Cardiac muscle cell (in vitro differentiated cells and primary cell): ENCODE results near the gene LRRC45. TPM values are rescaled to one million over a fixed set of nuclear protein-coding genes. Genes with fewer than 3 reads are reported as not detected.

Experiments
- DNase-seq, 2 donors: peaks; one replicate each; pipeline versions ENCODE4 v3.0.0 to v3.0.0-alpha.2; 2010 to 2017; ENCODE audit warnings: low read depth in 1 of 2, low spot score in 1 of 2
- H3K27ac ChIP-seq: fragments of 200-600 bp; sonication (generic); 2 replicates; pipeline ENCODE4 v1.5.1; 2016
- H3K27me3 ChIP-seq: fragments of 200-600 bp; sonication (generic); 2 replicates; pipeline ENCODE4 v1.6.0; 2016; ENCODE audit warnings: control low read depth
- H3K36me3 ChIP-seq: fragments of 200-600 bp; sonication (generic); 2 replicates; pipeline ENCODE4 v1.5.1; 2016; ENCODE audit warnings: control low read depth
- H3K4me1 ChIP-seq: fragments of 200-600 bp; sonication (generic); 2 replicates; pipeline ENCODE4 v1.8.1; 2017; ENCODE audit warnings: low read depth, mild to moderate bottlenecking, mixed run types
- H3K4me3 ChIP-seq: fragments of 200-600 bp; sonication (generic); 2 replicates; pipeline ENCODE4 v1.5.1; 2016; ENCODE audit warnings: mild to moderate bottlenecking
- H3K9me3 ChIP-seq: fragments of 200-600 bp; sonication (generic); 2 replicates; pipeline ENCODE4 v1.5.1; 2017; ENCODE audit warnings: low read depth, mild to moderate bottlenecking, control low read depth
- polyA plus RNA-seq: library from polyadenylated mRNA; unstranded; fragments of >200 nt; fragmentation: Nextera tagmentation; extraction: Ambion mirVana; gene quantifications from 2 replicates; pipeline ENCODE4 v1.2.1, GENCODE V29; 2016
- total RNA-seq: library from RNA; depleted of rRNA; stranded (reverse); fragments of >200 nt; gene quantifications from 2 replicates; pipeline ENCODE4 v1.2.3, GENCODE V29; 2016
- TF ChIP-seq, protein P1 (sequence below): IDR thresholded peaks from 2 replicates; pipeline ENCODE4 v1.5.1; 2012; ENCODE audit warnings: low read depth, mild to moderate bottlenecking, low read length

LRRC45 gene
- total RNA-seq (36.5 and 43.3 TPM in 2 replicates), polyA plus RNA-seq (15.2 and 31.8 TPM in 2 replicates)

DNA sequence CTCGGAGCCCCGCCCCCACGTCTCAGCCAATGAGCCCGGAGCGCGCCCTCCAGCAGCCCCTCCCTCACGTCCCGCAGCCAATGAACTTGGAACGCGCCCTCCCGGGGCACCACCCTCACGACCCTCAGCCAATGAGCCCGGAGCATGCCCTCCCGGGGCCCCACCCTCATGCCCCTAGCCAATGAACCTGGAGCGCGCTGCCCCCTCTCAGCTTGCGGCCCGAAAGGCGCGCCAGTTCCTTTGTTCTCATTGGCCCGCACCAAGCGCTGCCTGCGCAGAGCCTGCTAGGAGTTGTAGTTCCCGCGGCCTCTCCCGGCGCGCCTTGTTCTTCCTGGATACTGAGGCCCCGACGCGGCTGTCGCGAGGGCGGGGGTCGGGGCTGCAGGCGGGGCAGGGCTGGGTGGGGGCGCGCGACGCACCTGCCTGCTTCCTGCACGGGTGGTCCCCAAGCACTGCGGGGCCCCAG, at the start of gene LRRC45:
Gene LRRC45 (plus strand): TSS at position 325 of the 466 bp plus-strand sequence. CDS start 339 bp downstream, outside the sequence.
- Histone ChIP-seq H3K4me3 (peak within 1 kb of the TSS; percentile 61), H3K27ac (no peak within 1 kb of the TSS), H3K9me3 (no peaks in the 10 kb centered on the region), H3K36me3 (no peaks in the 10 kb centered on the region), H3K4me1 (no peaks in the 10 kb centered on the region), H3K27me3 (no peaks in the 10 kb centered on the region)
- TF ChIP-seq, protein P1, sequence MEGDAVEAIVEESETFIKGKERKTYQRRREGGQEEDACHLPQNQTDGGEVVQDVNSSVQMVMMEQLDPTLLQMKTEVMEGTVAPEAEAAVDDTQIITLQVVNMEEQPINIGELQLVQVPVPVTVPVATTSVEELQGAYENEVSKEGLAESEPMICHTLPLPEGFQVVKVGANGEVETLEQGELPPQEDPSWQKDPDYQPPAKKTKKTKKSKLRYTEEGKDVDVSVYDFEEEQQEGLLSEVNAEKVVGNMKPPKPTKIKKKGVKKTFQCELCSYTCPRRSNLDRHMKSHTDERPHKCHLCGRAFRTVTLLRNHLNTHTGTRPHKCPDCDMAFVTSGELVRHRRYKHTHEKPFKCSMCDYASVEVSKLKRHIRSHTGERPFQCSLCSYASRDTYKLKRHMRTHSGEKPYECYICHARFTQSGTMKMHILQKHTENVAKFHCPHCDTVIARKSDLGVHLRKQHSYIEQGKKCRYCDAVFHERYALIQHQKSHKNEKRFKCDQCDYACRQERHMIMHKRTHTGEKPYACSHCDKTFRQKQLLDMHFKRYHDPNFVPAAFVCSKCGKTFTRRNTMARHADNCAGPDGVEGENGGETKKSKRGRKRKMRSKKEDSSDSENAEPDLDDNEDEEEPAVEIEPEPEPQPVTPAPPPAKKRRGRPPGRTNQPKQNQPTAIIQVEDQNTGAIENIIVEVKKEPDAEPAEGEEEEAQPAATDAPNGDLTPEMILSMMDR, result no peak
- DNase-seq, result peak; percentile 100

DNA sequence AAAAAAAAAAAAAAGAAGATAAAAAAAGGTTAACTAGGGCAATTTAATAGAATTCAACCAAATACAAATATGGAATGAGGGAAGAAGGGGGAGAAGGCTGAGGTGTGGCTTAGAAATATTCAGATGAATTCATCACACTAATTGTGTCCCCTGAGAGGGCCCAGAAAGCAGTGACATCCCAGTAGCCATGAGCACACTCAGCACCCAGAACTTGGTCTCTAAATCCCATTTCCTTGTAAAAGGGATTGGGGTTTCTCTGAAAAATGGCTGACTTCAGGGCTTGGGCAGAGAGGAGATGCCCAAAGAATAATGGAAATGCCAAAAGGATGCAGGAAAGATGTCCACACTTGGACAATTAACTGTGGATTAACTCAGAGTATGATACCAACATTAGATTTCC, 49.7 kb upstream of the LRRC45 start:
- no peak overlapping the region for H3K27ac ChIP-seq
- no peaks in the 10 kb centered on the region for H3K36me3 ChIP-seq
- H3K4me1 ChIP-seq, result peaks cover 2% of the 10 kb centered on the region
- TF ChIP-seq, protein P1, result no peak
- no peak for DNase-seq
- H3K27me3 ChIP-seq, result no peaks in the 10 kb centered on the region
- H3K4me3 ChIP-seq, result no peak overlapping the region
- H3K9me3 ChIP-seq, result no peaks in the 10 kb centered on the region

DNA sequence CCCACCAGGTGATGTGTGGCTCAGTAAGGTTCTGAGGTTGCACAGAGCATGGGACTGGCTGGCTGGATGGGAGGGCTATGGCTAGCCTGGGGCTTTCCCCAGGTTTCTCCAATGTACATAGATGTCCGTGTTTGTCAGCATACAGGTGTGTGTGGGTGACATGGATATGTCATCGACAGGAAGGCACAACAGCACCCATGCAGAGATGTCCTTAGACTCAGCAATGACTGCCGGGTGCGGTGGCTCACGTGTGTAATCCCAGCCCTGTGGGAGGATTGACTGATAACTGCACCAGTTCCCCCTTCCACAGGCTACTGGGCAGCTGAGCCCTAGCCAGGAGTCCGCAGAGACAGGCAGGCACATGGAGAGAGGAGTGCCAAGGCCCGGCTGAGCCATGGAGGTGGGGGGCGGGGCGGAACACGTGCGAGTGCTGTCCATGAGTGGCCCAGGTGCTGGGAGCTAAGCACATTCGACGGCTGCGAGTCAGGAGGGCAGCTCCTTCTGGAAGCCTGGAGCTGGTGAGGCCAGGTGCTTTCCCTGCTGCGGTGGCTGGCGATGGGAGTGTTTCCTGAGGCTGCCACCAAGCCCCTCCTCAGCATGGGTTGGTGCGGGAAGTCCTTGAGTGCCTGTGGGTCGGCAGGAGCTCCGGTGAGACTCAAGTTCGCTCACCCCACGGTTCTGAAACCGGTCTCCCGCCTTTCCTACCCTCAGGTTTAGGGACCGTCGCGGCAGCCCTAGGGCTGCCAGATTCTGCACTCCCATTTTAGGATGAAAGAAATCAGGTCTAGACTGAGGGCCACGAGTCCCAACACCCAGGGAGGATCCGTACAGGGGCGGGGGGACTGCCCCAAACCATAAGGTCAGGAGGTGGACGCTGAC, 46.5 kb upstream of the LRRC45 start:
- H3K4me1 ChIP-seq, result no peaks in the 10 kb centered on the region
- H3K9me3 ChIP-seq, result no peaks in the 10 kb centered on the region
- H3K27me3 ChIP-seq, result no peaks in the 10 kb centered on the region
- TF ChIP-seq, protein P1, result no peak
- peak overlapping the region; percentile 79 for H3K4me3 ChIP-seq
- no peak overlapping the region for H3K27ac ChIP-seq
- DNase-seq, result no peak
- no peaks in the 10 kb centered on the region for H3K36me3 ChIP-seq

DNA sequence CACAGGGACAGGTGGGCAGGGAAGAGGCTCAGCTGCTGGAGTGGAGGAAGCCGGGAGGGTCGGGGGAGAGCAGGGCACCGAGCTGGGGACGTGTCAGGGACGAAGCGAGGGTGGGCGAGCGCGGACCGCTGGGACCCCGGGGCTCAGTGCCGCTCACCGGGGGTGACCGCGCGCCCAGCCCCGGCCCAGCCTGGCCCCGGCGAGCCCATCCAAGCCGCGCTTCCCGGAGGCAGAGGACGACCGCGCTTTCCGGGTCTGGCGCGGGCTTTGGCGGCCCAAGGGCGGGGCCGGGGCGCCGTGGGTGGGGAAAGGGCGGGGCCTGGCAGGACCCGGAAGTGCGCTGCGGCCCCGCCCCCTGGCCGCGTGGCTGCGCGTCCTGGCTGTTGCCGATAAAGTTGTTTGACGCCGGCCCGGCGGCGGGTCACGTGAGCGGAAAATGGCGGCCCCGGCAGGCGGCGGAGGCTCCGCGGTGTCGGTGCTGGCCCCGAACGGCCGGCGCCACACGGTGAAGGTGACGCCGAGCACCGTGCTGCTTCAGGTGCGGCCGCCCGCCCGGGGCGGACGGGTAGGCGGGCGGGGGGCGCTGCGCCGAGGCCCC, 45.8 kb upstream of the LRRC45 start, which contains the start of gene ASPSCR1:
Gene ASPSCR1 (plus strand): TSS at position 419 of the 598 bp plus-strand sequence. CDS start 18 bp downstream, at position 437.
- peak; percentile 96 for DNase-seq
- peak within 1 kb of the TSS; percentile 91 for H3K27ac ChIP-seq
- H3K4me3 ChIP-seq, result peak within 1 kb of the TSS; percentile 79

More for the DNA sequence above, 45.8 kb upstream of the LRRC45 start, which contains the start of gene ASPSCR1:
- H3K4me1 ChIP-seq, result no peaks in the 10 kb centered on the region
- H3K27me3 ChIP-seq, result no peaks in the 10 kb centered on the region
- no peaks in the 10 kb centered on the region for H3K9me3 ChIP-seq
- H3K36me3 ChIP-seq, result no peaks in the 10 kb centered on the region
- TF ChIP-seq, protein P1, result no peak
